Nephron progenitor cell (in vitro differentiated cells): Measurements from ENCODE around the gene KRTCAP2.
"Not testable (repeated sequence)": the region's sequence is repeated elsewhere in the genome, so short reads cannot be mapped to it uniquely, and the experiment has no call there.

ENCODE experiments used
- DNase-seq: peaks from one replicate; pipeline ENCODE4 v3.0.0; 2021
- H3K27ac Mint-ChIP-seq: 2 replicates; pipeline ENCODE4 v1.8.0; 2021; ENCODE audit warnings: mild to moderate bottlenecking, moderate library complexity, mixed read lengths
- H3K27me3 Mint-ChIP-seq: 2 replicates; pipeline ENCODE4 v1.8.0; 2021; ENCODE audit warnings: mild to moderate bottlenecking, low read depth, mixed read lengths; ENCODE audit not compliant: poor library complexity
- H3K36me3 Mint-ChIP-seq: 2 replicates; pipeline ENCODE4 v1.8.0; 2021; ENCODE audit warnings: low read depth, mixed read lengths
- H3K4me1 Mint-ChIP-seq: 2 replicates; pipeline ENCODE4 v1.8.0; 2021; ENCODE audit warnings: mixed read lengths
- H3K4me3 Mint-ChIP-seq: 2 replicates; pipeline ENCODE4 v1.8.0; 2021; ENCODE audit warnings: mild to moderate bottlenecking, moderate library complexity, mixed read lengths
- H3K9me3 Mint-ChIP-seq: 2 replicates; pipeline ENCODE4 v1.8.0; 2021; ENCODE audit warnings: mild to moderate bottlenecking, moderate library complexity, mixed read lengths
- CTCF ChIP-seq: fragments of 200-600 bp; sonication (generic); IDR thresholded peaks from 2 replicates; pipeline ENCODE4 v1.5.0; 2021; ENCODE audit warnings: antibody characterized with exemption

KRTCAP2 gene

DNA sequence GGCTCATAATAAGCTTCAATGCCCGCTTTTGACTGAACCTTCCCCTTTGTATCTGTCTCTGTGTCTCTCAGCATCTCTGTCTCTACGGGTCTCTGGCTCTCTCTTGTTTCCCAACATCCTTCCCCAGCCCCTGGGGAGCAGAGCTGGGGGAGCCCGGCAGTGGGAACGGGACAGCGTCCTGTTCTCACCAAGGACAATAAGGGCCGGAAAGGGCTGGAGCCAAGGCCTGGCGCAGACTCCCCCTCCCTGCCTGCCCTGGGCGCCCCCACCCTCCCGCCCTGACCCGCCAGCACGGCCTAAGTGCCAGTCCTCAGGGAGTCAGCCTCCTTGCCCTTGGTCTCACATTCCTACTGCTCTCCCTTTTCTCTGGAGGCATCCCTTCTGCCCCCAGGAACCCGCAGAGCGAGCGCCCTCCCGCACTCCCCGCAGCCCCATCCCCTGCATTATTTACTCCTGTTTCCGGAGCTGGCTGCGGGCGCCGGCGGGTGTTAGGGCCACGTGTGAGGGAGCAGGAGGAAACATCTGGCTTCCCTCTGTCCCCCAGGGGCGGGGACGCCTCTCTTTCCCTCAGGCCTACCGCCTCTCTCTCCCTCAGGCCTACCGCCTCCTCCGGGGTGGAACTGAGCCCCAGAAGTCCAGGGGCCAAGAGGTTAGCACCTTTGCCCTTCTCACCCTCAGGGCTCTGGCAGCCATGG, 6.5 kb downstream of the KRTCAP2 start:
- peak overlapping the region; percentile 62 for H3K4me3 Mint-ChIP-seq
- H3K27ac Mint-ChIP-seq, result peak overlapping the region; percentile 94
- TF ChIP-seq CTCF, result no peak
- peak; percentile 58 for DNase-seq
- no peaks in the 10 kb centered on the region for H3K27me3 Mint-ChIP-seq
- peaks cover 11% of the 10 kb centered on the region for H3K9me3 Mint-ChIP-seq
- H3K36me3 Mint-ChIP-seq, result peaks cover 14% of the 10 kb centered on the region
- H3K4me1 Mint-ChIP-seq, result peaks cover 29% of the 10 kb centered on the region

DNA sequence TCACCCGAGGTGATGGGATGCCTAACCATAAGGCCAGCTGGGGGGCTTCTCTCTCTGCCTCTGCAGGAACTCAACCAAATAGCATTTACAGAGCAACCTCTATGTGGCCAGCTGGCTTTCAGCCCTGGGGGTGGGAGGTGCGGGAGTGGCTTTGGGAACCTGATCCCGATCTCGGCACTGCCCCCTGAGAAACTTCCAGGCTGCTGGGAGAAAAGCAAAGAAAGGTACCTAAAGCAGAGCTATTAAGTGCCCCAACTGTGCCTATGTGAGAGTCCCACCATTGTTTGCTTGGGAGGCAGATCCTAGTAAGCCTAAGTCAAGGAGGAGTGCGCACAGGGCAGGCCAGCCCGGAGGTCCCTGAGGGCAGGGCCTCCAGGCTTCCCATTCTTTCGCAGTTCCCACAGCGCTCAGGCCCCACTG, 7.0 kb downstream of the KRTCAP2 start:
- DNase-seq, result peak; percentile 54
- Mint-ChIP-seq H3K4me1 (peaks cover 27% of the 10 kb centered on the region), H3K9me3 (peaks cover 11% of the 10 kb centered on the region), H3K4me3 (peak overlapping the region; percentile 62), H3K27me3 (no peaks in the 10 kb centered on the region), H3K36me3 (peaks cover 14% of the 10 kb centered on the region), H3K27ac (peak overlapping the region; percentile 94)
- TF ChIP-seq CTCF, result no peak

- H3K9me3 Mint-ChIP-seq, result peaks cover 11% of the 10 kb centered on the region
- H3K27me3 Mint-ChIP-seq, H3K27ac Mint-ChIP-seq, DNase-seq, H3K36me3 Mint-ChIP-seq, H3K4me3 Mint-ChIP-seq: not testable (repeated sequence)
- peaks cover 27% of the 10 kb centered on the region for H3K4me1 Mint-ChIP-seq
These were observed 8.5 kb downstream of the KRTCAP2 start for GRCh38 chr1:155164625-155165024.

GRCh38 chr1:155163785-155164184, 9.3 kb downstream of the KRTCAP2 start:
- H3K4me3 Mint-ChIP-seq, H3K36me3 Mint-ChIP-seq, H3K27me3 Mint-ChIP-seq, DNase-seq, H3K27ac Mint-ChIP-seq: not testable (repeated sequence)
- H3K4me1 Mint-ChIP-seq, result peaks cover 27% of the 10 kb centered on the region
- H3K9me3 Mint-ChIP-seq, result peaks cover 11% of the 10 kb centered on the region

GRCh38 chr1:155162631-155163030, 10.5 kb downstream of the KRTCAP2 start:
- not testable (repeated sequence) for H3K36me3 Mint-ChIP-seq, H3K4me3 Mint-ChIP-seq, DNase-seq, H3K27ac Mint-ChIP-seq, H3K27me3 Mint-ChIP-seq
- Mint-ChIP-seq H3K9me3 (peaks cover 11% of the 10 kb centered on the region), H3K4me1 (peaks cover 23% of the 10 kb centered on the region)

GRCh38 chr1:155160128-155160527, 13.0 kb downstream of the KRTCAP2 start:
- Mint-ChIP-seq H3K27me3 (peaks cover 9% of the 10 kb centered on the region), H3K4me3 (no peak overlapping the region), H3K4me1 (no peaks in the 10 kb centered on the region), H3K9me3 (peaks cover 10% of the 10 kb centered on the region), H3K36me3 (no peaks in the 10 kb centered on the region), H3K27ac (peak overlapping the region; percentile 13)
- TF ChIP-seq CTCF, result no peak
- DNase-seq, result no peak

DNA sequence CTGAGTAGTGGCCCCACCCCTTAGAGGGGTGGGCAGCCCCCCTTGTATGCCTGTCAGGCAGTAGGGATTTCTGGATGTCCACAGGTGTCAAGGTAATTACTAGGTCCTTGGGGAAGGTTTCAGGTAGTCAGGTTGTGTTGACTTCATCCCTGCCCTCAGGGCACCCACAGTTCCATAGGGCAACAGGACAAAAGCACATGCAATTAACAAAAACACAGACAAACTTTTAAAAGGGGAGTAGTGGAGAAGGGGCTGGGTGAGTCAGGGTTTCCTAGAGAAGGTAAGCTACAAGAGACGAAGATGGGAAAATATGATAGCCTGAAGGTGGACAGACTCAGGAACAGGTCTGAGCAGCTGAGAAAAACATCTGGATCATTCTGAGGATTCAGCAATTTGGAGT, 14.1 kb downstream of the KRTCAP2 start:
- Mint-ChIP-seq H3K27me3 (peaks cover 16% of the 10 kb centered on the region), H3K9me3 (peaks cover 12% of the 10 kb centered on the region), H3K36me3 (no peaks in the 10 kb centered on the region), H3K4me3 (no peak overlapping the region), H3K4me1 (no peaks in the 10 kb centered on the region), H3K27ac (no peak overlapping the region)
- DNase-seq, result no peak
- no peak for TF ChIP-seq CTCF

GRCh38 chr1:155155996-155156643, 17.0 kb downstream of the KRTCAP2 start:
- H3K36me3 Mint-ChIP-seq, H3K27ac Mint-ChIP-seq, H3K4me1 Mint-ChIP-seq, H3K9me3 Mint-ChIP-seq, H3K4me3 Mint-ChIP-seq, DNase-seq: not testable (repeated sequence)
- H3K27me3 Mint-ChIP-seq, result peaks cover 31% of the 10 kb centered on the region
